ENCODE results near the gene OR8B8. TPM values are rescaled to one million over a fixed set of nuclear protein-coding genes. Genes with fewer than 3 reads are reported as not detected.

OR8B8 gene
- total RNA-seq, 1 donor from 2014 or later: not detected

DNA sequence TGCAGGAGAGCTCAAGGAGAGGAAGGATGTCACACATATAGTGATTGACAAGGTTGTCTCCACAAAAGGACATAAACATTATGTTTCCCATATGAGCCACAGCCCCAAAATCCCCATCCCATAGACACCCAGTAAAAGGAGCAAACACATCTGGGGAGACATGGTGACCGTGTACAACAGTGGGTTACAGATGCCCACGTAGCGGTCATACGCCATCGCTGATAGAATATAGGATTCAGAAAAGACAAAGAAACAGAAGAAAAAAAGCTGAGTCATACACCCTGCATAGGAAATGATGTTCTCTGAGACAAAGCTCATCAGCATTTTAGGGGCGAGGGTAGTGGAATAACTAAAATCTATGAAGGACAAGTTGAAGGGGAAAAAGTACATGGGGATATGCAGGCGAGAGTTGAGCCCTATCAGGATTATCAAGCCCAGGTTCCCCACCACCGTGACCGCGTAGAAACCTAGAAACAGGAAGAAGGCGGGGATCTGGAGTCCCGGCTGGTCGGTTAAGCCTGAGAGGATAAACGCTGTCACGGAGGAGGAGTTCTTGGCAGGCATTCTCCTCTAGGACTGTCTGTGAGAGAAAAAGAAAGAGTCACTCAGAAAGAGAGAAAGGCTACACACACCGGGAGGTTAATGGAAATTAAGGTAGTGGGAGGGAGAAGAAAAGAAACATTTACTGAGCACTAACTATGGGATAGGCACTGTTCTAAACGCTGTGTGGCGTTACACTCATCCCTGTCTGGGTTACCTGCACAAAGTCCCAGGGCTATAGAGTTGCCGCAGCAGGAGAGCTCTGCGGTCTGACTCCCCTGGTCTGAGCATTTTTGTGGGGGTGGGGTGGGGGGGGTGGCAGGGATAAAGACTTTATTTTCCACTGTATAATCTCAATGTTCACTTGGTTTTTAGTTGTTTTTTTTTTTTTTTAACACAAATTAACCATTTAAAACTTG is 36.1 kb upstream of the OR8B8 start:
- Histone ChIP-seq H3K36me3 (no peaks in the 10 kb centered on the region), H3K27me3 (ENCODE audit: low read depth) (no peaks in the 10 kb centered on the region), H3K27ac (no peak overlapping the region), H3K4me3 (peak overlapping the region; percentile 18), H3K9me3 (no peaks in the 10 kb centered on the region), H3K4me1 (no peaks in the 10 kb centered on the region)
- peak; percentile 58 to 59 for ATAC-seq
- no peak for DNase-seq
- intact Hi-C loops (cut with DNase I): no loop called here
- TF ChIP-seq, protein P1, sequence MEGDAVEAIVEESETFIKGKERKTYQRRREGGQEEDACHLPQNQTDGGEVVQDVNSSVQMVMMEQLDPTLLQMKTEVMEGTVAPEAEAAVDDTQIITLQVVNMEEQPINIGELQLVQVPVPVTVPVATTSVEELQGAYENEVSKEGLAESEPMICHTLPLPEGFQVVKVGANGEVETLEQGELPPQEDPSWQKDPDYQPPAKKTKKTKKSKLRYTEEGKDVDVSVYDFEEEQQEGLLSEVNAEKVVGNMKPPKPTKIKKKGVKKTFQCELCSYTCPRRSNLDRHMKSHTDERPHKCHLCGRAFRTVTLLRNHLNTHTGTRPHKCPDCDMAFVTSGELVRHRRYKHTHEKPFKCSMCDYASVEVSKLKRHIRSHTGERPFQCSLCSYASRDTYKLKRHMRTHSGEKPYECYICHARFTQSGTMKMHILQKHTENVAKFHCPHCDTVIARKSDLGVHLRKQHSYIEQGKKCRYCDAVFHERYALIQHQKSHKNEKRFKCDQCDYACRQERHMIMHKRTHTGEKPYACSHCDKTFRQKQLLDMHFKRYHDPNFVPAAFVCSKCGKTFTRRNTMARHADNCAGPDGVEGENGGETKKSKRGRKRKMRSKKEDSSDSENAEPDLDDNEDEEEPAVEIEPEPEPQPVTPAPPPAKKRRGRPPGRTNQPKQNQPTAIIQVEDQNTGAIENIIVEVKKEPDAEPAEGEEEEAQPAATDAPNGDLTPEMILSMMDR (IDR thresholded peaks at IDR 0.05): no peak

DNA sequence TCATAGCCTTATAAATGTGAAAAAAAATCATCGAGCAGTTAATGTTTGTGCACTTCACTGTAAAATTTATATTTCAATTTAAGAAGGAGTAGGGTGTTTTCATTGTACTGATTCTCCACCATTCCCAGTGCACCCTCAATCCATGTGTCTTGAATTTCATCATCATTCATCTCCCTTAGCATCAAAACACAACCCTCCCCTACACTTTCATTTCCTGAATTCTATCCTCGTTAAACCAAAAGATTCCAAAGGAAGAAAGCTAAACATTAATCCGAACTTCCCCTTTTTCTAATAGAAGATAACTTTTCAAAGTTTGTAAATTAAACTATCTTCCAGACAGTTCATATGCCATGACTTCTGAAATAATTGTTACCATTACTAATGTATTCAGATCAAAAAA is 34.1 kb upstream of the OR8B8 start:
- DNase-seq: no peak
- no peaks in the 10 kb centered on the region for H3K4me1 ChIP-seq
- H3K36me3 ChIP-seq: no peaks in the 10 kb centered on the region
- H3K27ac ChIP-seq: no peak overlapping the region
- intact Hi-C loops (cut with DNase I): no loop called here
- no peaks in the 10 kb centered on the region for H3K9me3 ChIP-seq
- no peak overlapping the region for H3K4me3 ChIP-seq
- H3K27me3 ChIP-seq (ENCODE audit: low read depth): no peaks in the 10 kb centered on the region
- no peak for ATAC-seq
- TF ChIP-seq, protein P1 (IDR thresholded peaks at IDR 0.05): no peak

DNA sequence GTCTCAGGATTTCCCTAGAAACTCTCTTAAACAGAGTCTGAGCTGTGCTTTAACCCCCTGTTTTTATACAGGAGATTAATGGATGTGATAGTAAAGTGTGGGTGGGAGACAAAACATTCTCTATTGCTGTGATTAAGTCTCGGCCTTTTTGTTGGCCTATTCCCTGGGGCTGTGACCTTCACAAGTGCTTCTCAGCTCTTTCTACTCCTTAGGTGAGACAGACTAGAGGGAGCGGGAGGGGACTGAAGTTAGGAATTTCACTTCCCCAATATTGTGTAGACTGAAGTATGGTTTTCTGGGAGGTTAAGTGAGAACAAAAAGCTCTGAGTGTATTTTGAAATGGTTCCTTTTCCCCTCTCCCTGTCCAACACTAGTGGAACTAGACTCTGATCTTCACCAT is 29.8 kb upstream of the OR8B8 start:
- H3K9me3 ChIP-seq: no peaks in the 10 kb centered on the region
- no peaks in the 10 kb centered on the region for H3K4me1 ChIP-seq
- no peaks in the 10 kb centered on the region for H3K36me3 ChIP-seq
- H3K27ac ChIP-seq: no peak overlapping the region
- no peaks in the 10 kb centered on the region for H3K27me3 ChIP-seq (ENCODE audit: low read depth)
- no peak overlapping the region for H3K4me3 ChIP-seq
- DNase-seq (no peak), ATAC-seq (no peak)
- intact Hi-C loops (cut with DNase I): no loop called here
- TF ChIP-seq, protein P1 (IDR thresholded peaks at IDR 0.05): no peak

DNA sequence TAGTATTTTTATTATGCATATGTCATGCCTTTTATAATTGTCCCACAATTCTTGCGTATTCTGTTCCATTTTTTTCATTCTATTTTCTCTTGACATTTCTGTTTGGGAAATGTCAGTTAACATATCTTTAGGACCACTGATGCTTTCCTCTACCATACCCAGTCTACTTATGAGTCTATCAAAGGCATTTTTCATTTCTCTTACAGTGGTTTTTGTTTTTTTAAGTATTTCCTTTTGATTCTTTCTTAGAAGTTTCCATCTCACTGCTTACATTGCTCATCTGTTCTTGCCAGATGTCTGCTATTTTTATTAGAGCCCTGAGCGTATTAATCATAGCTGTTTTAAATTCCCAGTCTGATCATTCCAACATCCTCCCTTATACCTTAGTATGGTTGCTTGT is 29.3 kb upstream of the OR8B8 start:
- DNase-seq (no peak), ATAC-seq (no peak)
- Histone ChIP-seq H3K36me3 (no peaks in the 10 kb centered on the region), H3K27ac (no peak overlapping the region), H3K27me3 (ENCODE audit: low read depth) (no peaks in the 10 kb centered on the region), H3K4me3 (no peak overlapping the region), H3K9me3 (no peaks in the 10 kb centered on the region), H3K4me1 (no peaks in the 10 kb centered on the region)
- TF ChIP-seq, protein P1 (IDR thresholded peaks at IDR 0.05): no peak
- intact Hi-C loops (cut with DNase I): no loop called here

DNA sequence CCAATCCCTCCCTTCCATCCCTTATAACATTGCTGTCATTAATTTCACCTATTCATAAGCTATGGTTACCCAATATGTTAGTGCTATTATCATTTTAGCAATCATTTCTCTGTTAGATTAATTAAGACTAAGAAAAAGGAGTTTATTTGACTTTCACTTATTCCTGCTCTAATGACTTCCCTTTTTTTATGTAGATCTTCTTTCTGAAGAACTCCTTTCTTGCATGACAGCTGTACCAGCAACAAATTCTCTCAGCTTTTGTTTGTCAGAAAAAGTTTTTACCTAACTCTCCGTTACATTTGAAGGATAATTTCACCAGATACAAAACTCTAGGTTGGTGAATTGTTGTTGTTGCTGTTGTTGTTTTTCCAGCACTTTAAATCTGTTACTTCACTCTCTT is 28.6 kb upstream of the OR8B8 start:
- ATAC-seq (no peak), DNase-seq (no peak)
- Histone ChIP-seq H3K36me3 (no peaks in the 10 kb centered on the region), H3K9me3 (no peaks in the 10 kb centered on the region), H3K27ac (no peak overlapping the region), H3K4me3 (no peak overlapping the region), H3K4me1 (no peaks in the 10 kb centered on the region), H3K27me3 (ENCODE audit: low read depth) (no peaks in the 10 kb centered on the region)
- intact Hi-C loops (cut with DNase I): no loop called here
- TF ChIP-seq, protein P1 (IDR thresholded peaks at IDR 0.05): no peak

Data from lower lobe of right lung (tissue), 2 donors.